Heart right ventricle (tissue), 16 donors: Measurements from ENCODE around the gene UPK3A. TPM values are rescaled to one million over a fixed set of nuclear protein-coding genes. Genes with fewer than 3 reads are reported as not detected.
"Not testable (repeated sequence)": the region's sequence is repeated elsewhere in the genome, so short reads cannot be mapped to it uniquely, and the experiment has no call there.

Experiments used
- ATAC-seq, 8 donors: fragments of 200-7000 bp; cut with Tn5 transposase; one replicate each; pipeline ENCODE4 v1.9.1; 2020; ENCODE audit warnings: mild to moderate bottlenecking in 8 of 8, moderate library complexity in 8 of 8, moderate number of reproducible peaks in 1 of 8
- DNase-seq, 2 donors: peaks; one replicate each; pipeline ENCODE4 v3.0.0-alpha.2; 2020
- H3K27ac ChIP-seq, 10 donors: fragments of 200-600 bp; sonication (generic) in 2 of 10; one replicate each; pipeline versions ENCODE4 v1.5.0 to v1.8.0; 2020 to 2022; ENCODE audit warnings: mild to moderate bottlenecking in 3 of 10
- H3K27me3 ChIP-seq, 7 donors: fragments of 200-600 bp; one replicate each; pipeline ENCODE4 v1.8.0; 2021 to 2022; ENCODE audit warnings: mild to moderate bottlenecking in 2 of 7
- H3K36me3 ChIP-seq, 9 donors: fragments of 200-600 bp; sonication (generic) in 1 of 9; one replicate each; pipeline versions ENCODE4 v1.5.0 to v1.8.0; 2020 to 2022; ENCODE audit warnings: mild to moderate bottlenecking in 2 of 9
- H3K4me1 ChIP-seq, 9 donors: fragments of 200-600 bp; sonication (generic) in 1 of 9; one replicate each; pipeline versions ENCODE4 v1.5.0 to v1.8.0; 2020 to 2022; ENCODE audit warnings: mild to moderate bottlenecking in 4 of 9
- H3K4me3 ChIP-seq, 10 donors: fragments of 200-600 bp; sonication (generic) in 2 of 10; one replicate each; pipeline versions ENCODE4 v1.5.0 to v1.8.0; 2020 to 2022; ENCODE audit warnings: mild to moderate bottlenecking in 7 of 10, moderate library complexity in 2 of 10
- H3K9me3 ChIP-seq, 11 donors: fragments of 200-600 bp in 10 of 11; sonication (generic) in 2 of 11; one replicate each; pipeline versions ENCODE4 v1.5.0 to v1.8.0; 2013 to 2022; ENCODE audit warnings: mild to moderate bottlenecking in 2 of 11, control low read depth in 1 of 11, moderate library complexity in 1 of 11
- CTCF ChIP-seq, 9 donors: fragments of 200-600 bp; sonication (generic) in 2 of 9; IDR thresholded peaks; one replicate each; pipeline versions ENCODE4 v1.5.0 to v1.8.0; 2021 to 2022; ENCODE audit warnings: antibody characterized with exemption in 9 of 9, mild to moderate bottlenecking in 5 of 9, moderate library complexity in 1 of 9
- WGBS, 2 donors: extraction: QIAGEN DNeasy Blood & Tissue Kit; methylation state at CpG; one replicate each; pipeline ENCODE4 v1.1.7; 2013; ENCODE audit warnings: inconsistent platforms in 1 of 2; 5-methylcytosine and 5-hydroxymethylcytosine counted together
- intact Hi-C, 10 donors: fragments of 100-400 bp; cut with DNase I; formaldehyde crosslinking; loops; one replicate each; pipeline versions ENCODE4 v1.11.1 to v1.14.2; 2022
- polyA plus RNA-seq, 2 donors: library from polyadenylated mRNA; stranded (reverse); fragments of 200-250 nt; gene quantifications; one replicate each; pipeline ENCODE4 v1.2.3, GENCODE V29; 2013
- total RNA-seq, 10 donors: library from RNA; stranded (reverse); fragmentation: NEBNext Ultra II Directional in 3 of 10; extraction: Animal tissue kit (Norgen Biotek cat#: 25700) in 3 of 10; gene quantifications; one replicate each; pipeline versions ENCODE4 v1.2.1 to v1.2.4, GENCODE V29; 2021 to 2023
- donor health status: Arrhythmogenic right ventricular cardiomyopathy.
- donor health status: ischemic (EF 13 %, LVEDD 7.1; RV severe dilation, severe dysfunction).
- donor health status: healthy with polysubstance abuse.
- donor health status: DM: no; HTN: yes; CAD: no.
- donor health status: DM: no; HTN: no; CAD: no.
- donor health status: ischemic (EF 25% LVEDD 6.9; RV normal size, moderate dysfunction).
- donor health status: ischemic (EF 25% LVEDD 5.7; RV mildly dilated, moderate dysfunction).
- donor health status: healthy.
- donor health status: DM: yes; HTN: yes; CAD: no.
- donor health status: Ischemic cardiomyopathy.
- donor health status: ischemic (EF 35%, LVEDD 5.7; RV mildly dilated, moderate dysfunction).
- donor health status: nonischemic (EF 11% LVEDD 7.7; RV severe dilation, severe dysfunction).
- donor health status: DM: yes; HTN: yes; CAD: no.
- donor health status: PGD.
- donor health status: ischemic (EF 29% LVEDD 5.4; RV normal size, mild dysfunction).
- donor health status: nonischemic (EF 23%, LVEDD 6.1; RV moderate dilation, normal function).

UPK3A gene
- total and polyA plus RNA-seq, 12 donors, result 0.48 TPM; not detected in 11

DNA sequence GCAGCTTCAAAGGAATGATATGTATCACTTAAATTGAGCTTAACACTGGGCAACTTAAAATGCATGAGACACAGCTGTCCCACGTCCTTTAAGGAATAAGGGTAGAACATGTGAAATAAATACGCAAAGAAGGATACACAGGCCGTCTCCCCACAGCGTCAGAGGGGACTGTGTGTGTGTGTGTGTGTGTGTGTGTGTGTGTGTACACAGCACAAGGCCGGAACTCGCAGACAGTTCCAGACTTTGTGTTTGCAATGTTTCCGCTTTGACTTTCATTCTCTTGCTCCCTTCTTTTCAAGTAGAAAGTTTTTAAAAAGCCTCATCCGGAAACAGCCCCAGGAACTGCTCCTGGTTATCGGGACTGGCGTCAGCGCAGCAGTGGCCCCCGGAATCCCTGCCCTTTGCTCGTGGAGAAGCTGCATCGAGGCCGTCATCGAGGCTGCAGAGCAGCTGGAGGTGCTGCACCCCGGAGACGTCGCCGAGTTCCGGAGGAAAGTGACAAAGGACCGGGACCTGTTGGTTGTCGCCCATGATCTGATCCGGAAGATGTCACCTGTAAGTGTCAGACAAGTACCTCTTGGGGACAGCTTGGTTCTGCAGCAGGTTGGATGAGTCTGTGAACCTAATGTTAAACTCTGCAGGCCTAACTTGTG, 38.2 kb downstream of the UPK3A start:
- no peak for TF ChIP-seq CTCF (IDR thresholded peaks at IDR 0.05)
- ATAC-seq, result no peak
- WGBS, 2 donors, result 93 to 94% methylated on average over 24 of the region's 24 CpGs
- intact Hi-C loops, result loop anchor here in 3 of 10 donors (10.0 kb wide), 3 partner anchors 48 to 348 kb away; no protein-coding TSS in a partner anchor
- peaks cover 0 to 55% (median 21%) of the 10 kb centered on the region in 9 donors for H3K36me3 ChIP-seq
- H3K9me3 ChIP-seq, result no peaks in the 10 kb centered on the region
- DNase-seq, result no peak
- H3K27me3 ChIP-seq, result no peaks in the 10 kb centered on the region
- H3K4me3 ChIP-seq, result no peak overlapping the region
- no peak overlapping the region for H3K27ac ChIP-seq
- peaks cover 2 to 37% (median 18%) of the 10 kb centered on the region in 9 donors for H3K4me1 ChIP-seq

GRCh38 chr22:45323695-45324094, 38.9 kb downstream of the UPK3A start:
- ATAC-seq, result no peak
- Histone ChIP-seq H3K4me3 (no peak overlapping the region), H3K27me3 (no peaks in the 10 kb centered on the region), H3K27ac (no peak overlapping the region), H3K4me1 (peaks cover 0 to 34% (median 15%) of the 10 kb centered on the region in 9 donors), H3K36me3 (peaks cover 0 to 60% (median 21%) of the 10 kb centered on the region in 9 donors), H3K9me3 (no peaks in the 10 kb centered on the region)
- WGBS, 2 donors, result 76 to 84% methylated on average over 7 of the region's 7 CpGs
- DNase-seq, result no peak
- intact Hi-C loops, result loop anchor here in 3 of 10 donors (10.0 kb wide), 3 partner anchors 49 to 349 kb away; no protein-coding TSS in a partner anchor
- TF ChIP-seq CTCF (IDR thresholded peaks at IDR 0.05), result no peak

DNA sequence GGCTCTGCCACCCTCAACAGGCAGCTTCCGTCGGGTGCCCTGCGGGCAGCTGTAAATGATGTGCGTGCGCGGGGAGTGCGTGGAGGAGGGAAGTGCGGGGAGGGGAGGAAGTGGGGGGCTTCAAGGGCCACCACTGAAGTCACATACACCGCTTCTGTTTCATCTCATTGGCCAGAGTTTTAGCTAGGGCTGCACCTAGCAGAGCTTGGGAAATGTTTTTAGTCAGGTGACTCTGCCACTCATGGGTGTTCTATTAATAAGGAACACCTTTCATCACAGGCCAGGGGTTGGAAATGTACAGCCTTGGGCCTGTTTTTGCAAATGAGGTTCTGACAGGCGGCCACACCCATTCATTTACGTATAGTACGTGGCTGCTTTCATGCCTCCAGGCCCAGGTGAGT, 39.6 kb downstream of the UPK3A start:
- 61 to 86% methylated on average over 12 of the region's 12 CpGs for WGBS, 2 donors
- ATAC-seq, result peak in 6 of 8 donors; percentile 25 to 77 (median 58)
- Histone ChIP-seq H3K4me3 (no peak overlapping the region), H3K27ac (peak overlapping the region in 1 of 10 donors; percentile 21), H3K36me3 (peaks cover 0 to 67% (median 21%) of the 10 kb centered on the region in 9 donors), H3K27me3 (no peaks in the 10 kb centered on the region), H3K9me3 (no peaks in the 10 kb centered on the region), H3K4me1 (peaks cover 0 to 34% (median 15%) of the 10 kb centered on the region in 9 donors)
- DNase-seq, result no peak
- intact Hi-C loops, result loop anchor here in 3 of 10 donors (10.0 kb wide), 3 partner anchors 50 to 350 kb away; no protein-coding TSS in a partner anchor
- no peak for TF ChIP-seq CTCF (IDR thresholded peaks at IDR 0.05)

DNA sequence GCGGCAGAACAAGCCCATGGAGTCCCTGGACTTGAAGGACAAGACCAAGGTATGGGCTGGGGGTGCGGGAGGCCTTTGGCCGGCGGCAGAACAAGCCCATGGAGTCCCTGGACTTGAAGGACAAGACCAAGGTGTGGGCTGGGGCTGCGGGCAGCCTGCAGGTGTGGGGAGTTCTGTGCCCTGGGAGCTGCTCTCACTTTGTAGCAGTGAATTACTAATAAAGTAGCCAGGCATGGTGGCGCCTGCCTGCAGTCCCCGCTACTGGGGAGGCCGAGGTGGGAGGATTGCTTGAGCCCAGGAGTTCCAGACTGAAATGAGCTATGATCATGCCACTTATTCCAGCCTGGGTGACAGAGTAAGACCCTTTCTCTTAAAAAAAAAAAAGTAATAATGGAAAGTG, 43.5 kb downstream of the UPK3A start:
- H3K9me3 ChIP-seq, H3K27me3 ChIP-seq, DNase-seq, H3K4me3 ChIP-seq, ATAC-seq: not testable (repeated sequence)
- 84 to 86% methylated on average over 7 to 8 of the region's 8 CpGs for WGBS, 2 donors
- Histone ChIP-seq H3K4me1 (peaks cover 0 to 26% (median 12%) of the 10 kb centered on the region in 9 donors), H3K27ac (peak overlapping the region in 1 of 10 donors; percentile 83), H3K36me3 (peaks cover 0 to 94% (median 13%) of the 10 kb centered on the region in 9 donors)
- intact Hi-C loops, result loop anchor here in 3 of 10 donors (10.0 kb wide), 3 partner anchors 53 to 353 kb away; no protein-coding TSS in a partner anchor
